ENCODE measurements around the gene IKZF2.

The IKZF2 gene

GRCh38 chr2:213152065-213152794 lies 818 bp upstream of the IKZF2 start:
- DNase-seq (ENCODE audit: low read depth), result no peak

GRCh38 chr2:213150315-213151097 lies 906 bp downstream of the IKZF2 start:
- DNase-seq (ENCODE audit: low read depth), result no peak

- DNase-seq (ENCODE audit: low read depth), result no peak
Observed at GRCh38 chr2:213149949-213150314, 1.5 kb downstream of the IKZF2 start.

- no peak for DNase-seq (ENCODE audit: low read depth)
Observed at GRCh38 chr2:213149294-213149875, 2.0 kb downstream of the IKZF2 start.

- DNase-seq (ENCODE audit: low read depth), result no peak
Observed at GRCh38 chr2:213148572-213149261, 2.7 kb downstream of the IKZF2 start.

- no peak for DNase-seq (ENCODE audit: low read depth)
Observed at GRCh38 chr2:213147538-213147937, 3.9 kb downstream of the IKZF2 start.

- DNase-seq (ENCODE audit: low read depth), result no peak
Observed at GRCh38 chr2:213145715-213146242, 5.6 kb downstream of the IKZF2 start.

GRCh38 chr2:213137064-213137463 lies 14.3 kb downstream of the IKZF2 start:
- DNase-seq (ENCODE audit: low read depth), result no peak

- DNase-seq (ENCODE audit: low read depth), result no peak
Observed at GRCh38 chr2:213129311-213129710, 22.1 kb downstream of the IKZF2 start.

- no peak for DNase-seq (ENCODE audit: low read depth)
Observed at GRCh38 chr2:213125646-213126347, 25.6 kb downstream of the IKZF2 start.

- no peak for DNase-seq (ENCODE audit: low read depth)
Observed at GRCh38 chr2:213122725-213123124, 28.7 kb downstream of the IKZF2 start.

- no peak for DNase-seq (ENCODE audit: low read depth)
Observed at GRCh38 chr2:213121690-213122089, 29.7 kb downstream of the IKZF2 start.

- DNase-seq (ENCODE audit: low read depth), result no peak
Observed at GRCh38 chr2:213119061-213119809, 32.2 kb downstream of the IKZF2 start.

- no peak for DNase-seq (ENCODE audit: low read depth)
Observed at GRCh38 chr2:213108308-213108707, 43.1 kb downstream of the IKZF2 start.

GRCh38 chr2:213107728-213108127 lies 43.7 kb downstream of the IKZF2 start:
- no peak for DNase-seq (ENCODE audit: low read depth)

- no peak for DNase-seq (ENCODE audit: low read depth)
Observed at GRCh38 chr2:213105212-213105611, 46.2 kb downstream of the IKZF2 start.

GRCh38 chr2:213104903-213105202 lies 46.6 kb downstream of the IKZF2 start:
- DNase-seq (ENCODE audit: low read depth), result no peak

- DNase-seq (ENCODE audit: low read depth), result no peak
Observed at GRCh38 chr2:213104092-213104902, 47.1 kb downstream of the IKZF2 start.

GRCh38 chr2:213101692-213102460 lies 49.5 kb downstream of the IKZF2 start:
- no peak for DNase-seq (ENCODE audit: low read depth)

- no peak for DNase-seq (ENCODE audit: low read depth)
Observed at GRCh38 chr2:213101109-213101508, 50.3 kb downstream of the IKZF2 start.

All from stimulated activated CD8-positive, alpha-beta memory T cell treated with anti-CD3 and anti-CD28 coated beads, Interleukin-12 subunit alpha, Interleukin-12 subunit beta, amount 100 ng/mL, for 1 hour (primary cell).